ENCODE results near the gene E2F2. TPM values are rescaled to one million over a fixed set of nuclear protein-coding genes. Genes with fewer than 3 reads are reported as not detected.

E2F2 gene
- 2.2 to 3.2 TPM (median 2.7 TPM) in 5 replicates for total RNA-seq (2022; extraction: Qiagen RNA extraction)

GRCh38 chr1:23530747-23531561 is at the start of gene E2F2:
E2F2 (minus strand) TSS chr1:23531233; CDS start chr1:23530793, 440 bp downstream.

GRCh38 chr1:23559136-23559984 is 28.3 kb upstream of the E2F2 start, which contains the start of gene ID3:
ID3 (minus strand) TSS chr1:23559501; CDS start chr1:23559426, 75 bp downstream.

GRCh38 chr1:23483321-23484252 is 47.4 kb downstream of the E2F2 start, which contains the start of gene ASAP3:
ASAP3 (minus strand) TSS chr1:23484179; CDS start chr1:23484133, 46 bp downstream.

Other genes with a start within 250 kb of the E2F2 start
- 151 to 191 TPM (median 166 TPM) in 5 replicates for gene HNRNPR, start 186.9 kb downstream of the E2F2 start, total RNA-seq (2022; extraction: Qiagen RNA extraction)
- 4.5 to 5.6 TPM (median 5.1 TPM) in 5 replicates for gene ZNF436, start 161.4 kb downstream of the E2F2 start, total RNA-seq (2022; extraction: Qiagen RNA extraction)
- 0.46 to 0.64 TPM (median 0.48 TPM) in 5 replicates for gene TCEA3, start 106.5 kb downstream of the E2F2 start, total RNA-seq (2022; extraction: Qiagen RNA extraction)
- gene ASAP3, start 47.1 kb downstream of the E2F2 start, total RNA-seq (2022; extraction: Qiagen RNA extraction), result 5.2 to 7.2 TPM (median 6.2 TPM) in 5 replicates
- gene ID3, start 28.3 kb upstream of the E2F2 start, total RNA-seq (2022; extraction: Qiagen RNA extraction), result 304 to 431 TPM (median 389 TPM) in 5 replicates
- gene RPL11, start 160.6 kb upstream of the E2F2 start, total RNA-seq (2022; extraction: Qiagen RNA extraction), result 1,312 to 1,595 TPM (median 1,410 TPM) in 5 replicates
- 26.1 to 31.0 TPM (median 27.8 TPM) in 5 replicates for gene ELOA, start 212.2 kb upstream of the E2F2 start, total RNA-seq (2022; extraction: Qiagen RNA extraction)
- gene PITHD1, start 247.2 kb upstream of the E2F2 start, total RNA-seq (2022; extraction: Qiagen RNA extraction), result 29.8 to 36.1 TPM (median 31.5 TPM) in 5 replicates

Data from A549 treated with Mapracorat at 1 μM for 4 hours (cell line).